Mucosa of gallbladder (tissue), 1 donor: Measurements from ENCODE around the gene BBS9. TPM values are rescaled to one million over a fixed set of nuclear protein-coding genes. Genes with fewer than 3 reads are reported as not detected.

Experiments
- DNase-seq: peaks from one replicate; pipeline ENCODE4 v3.0.0-alpha.2; 2020; ENCODE audit warnings: low spot score
- total RNA-seq: library from RNA; stranded (reverse); gene quantifications from one replicate; pipeline ENCODE4 v1.2.1, GENCODE V29; 2021
- donor health status: DM: no; HTN: no; CAD: no.

Gene BBS9
- total RNA-seq, 1 donor from 2014 or later = 24.3 TPM

- no peak for DNase-seq
These were observed 228.5 kb downstream of the BBS9 start for GRCh38 chr7:33357846-33358245.

GRCh38 chr7:33369888-33370287 lies 240.5 kb downstream of the BBS9 start:
- DNase-seq = no peak

- no peak for DNase-seq
These were observed 243.8 kb downstream of the BBS9 start for GRCh38 chr7:33373195-33373594.

- no peak for DNase-seq
These were observed 250.6 kb downstream of the BBS9 start for GRCh38 chr7:33379891-33380525.

GRCh38 chr7:33388332-33388731 lies 259.0 kb downstream of the BBS9 start:
- no peak for DNase-seq

- DNase-seq = no peak
These were observed 262.8 kb downstream of the BBS9 start for GRCh38 chr7:33392148-33392547.

- DNase-seq = no peak
These were observed 264.4 kb downstream of the BBS9 start for GRCh38 chr7:33393770-33394169.

- no peak for DNase-seq
These were observed 266.0 kb downstream of the BBS9 start for GRCh38 chr7:33395340-33395739.

- no peak for DNase-seq
These were observed 270.3 kb downstream of the BBS9 start for GRCh38 chr7:33399528-33400213.

- DNase-seq = no peak
These were observed 270.8 kb downstream of the BBS9 start for GRCh38 chr7:33400214-33400538.

GRCh38 chr7:33410266-33410665 lies 280.9 kb downstream of the BBS9 start:
- no peak for DNase-seq

GRCh38 chr7:33411020-33411419 lies 281.7 kb downstream of the BBS9 start:
- no peak for DNase-seq

GRCh38 chr7:33412331-33412730 lies 283.0 kb downstream of the BBS9 start:
- no peak for DNase-seq

- no peak for DNase-seq
These were observed 288.9 kb downstream of the BBS9 start for GRCh38 chr7:33418251-33418701.

- DNase-seq = no peak
These were observed 291.1 kb downstream of the BBS9 start for GRCh38 chr7:33420311-33420940.

GRCh38 chr7:33421429-33421828 lies 292.1 kb downstream of the BBS9 start:
- DNase-seq = no peak

- DNase-seq = no peak
These were observed 292.8 kb downstream of the BBS9 start for GRCh38 chr7:33422141-33422540.

GRCh38 chr7:33422825-33423645 lies 293.7 kb downstream of the BBS9 start:
- DNase-seq = no peak

- no peak for DNase-seq
These were observed 294.3 kb downstream of the BBS9 start for GRCh38 chr7:33423646-33424020.

- no peak for DNase-seq
These were observed 296.0 kb downstream of the BBS9 start for GRCh38 chr7:33425395-33425794.

- no peak for DNase-seq
These were observed 296.7 kb downstream of the BBS9 start for GRCh38 chr7:33425929-33426678.

GRCh38 chr7:33428415-33428814 lies 299.1 kb downstream of the BBS9 start:
- DNase-seq = no peak
